AG09309 (cell line): Measurements from ENCODE around the gene GRID1.

Source experiments
- DNase-seq: peaks from one replicate; pipeline ENCODE4 v3.0.0-alpha.2; 2010; ENCODE audit warnings: low read depth
- H3K4me3 ChIP-seq: 2 replicates; pipeline ENCODE4 v1.5.1; 2011; ENCODE audit warnings: mild to moderate bottlenecking, low read depth, low read length, moderate library complexity; ENCODE audit not compliant: control insufficient read depth
- CTCF ChIP-seq: IDR thresholded peaks from 2 replicates; pipeline ENCODE4 v1.5.1; 2011; ENCODE audit warnings: mild to moderate bottlenecking, low read depth, low read length, inconsistent platforms; ENCODE audit not compliant: insufficient read depth, control insufficient read depth; ENCODE audit errors: missing control alignments

GRID1 gene

DNA sequence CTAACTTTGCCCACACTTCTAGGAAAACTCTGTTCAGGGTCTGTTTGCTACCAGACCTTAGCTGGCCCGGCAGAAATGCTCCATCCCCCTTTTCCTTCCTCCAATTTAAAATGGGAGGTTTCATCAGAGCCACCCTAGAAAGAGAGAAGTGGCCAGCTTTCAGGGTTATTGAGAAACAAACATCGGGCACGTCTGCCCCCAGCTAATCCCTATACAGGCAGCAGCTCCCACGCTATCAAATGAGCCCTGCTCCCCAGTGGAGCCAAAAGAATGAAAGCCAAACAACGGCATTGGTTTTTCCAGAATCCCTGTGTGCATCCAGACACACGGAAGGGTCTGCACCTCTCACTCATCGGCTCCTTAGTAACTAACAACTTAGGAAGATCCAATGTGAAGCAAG, 132.5 kb downstream of the GRID1 start:
- no peak overlapping the region for H3K4me3 ChIP-seq
- no peak for TF ChIP-seq CTCF
- DNase-seq, result no peak

DNA sequence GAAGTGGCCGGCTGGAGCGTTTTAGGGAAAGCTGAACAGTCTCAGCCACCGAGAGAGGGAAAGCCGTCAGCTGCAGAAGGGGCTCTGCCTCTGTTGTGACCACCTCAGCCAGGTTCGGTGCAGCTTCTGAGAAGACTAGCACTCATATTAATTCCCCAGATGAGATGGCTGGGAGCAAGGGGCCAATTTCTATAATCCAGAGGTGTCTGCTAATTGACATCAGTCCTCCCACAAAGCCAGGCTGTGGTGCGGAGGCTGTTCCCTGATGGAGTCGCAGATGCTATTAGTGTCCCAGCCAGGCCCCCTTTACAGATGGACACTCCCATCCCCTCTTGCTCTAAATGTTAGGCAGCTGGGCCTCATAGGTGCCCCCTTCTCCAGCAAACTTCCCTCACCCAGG, 133.5 kb downstream of the GRID1 start:
- H3K4me3 ChIP-seq, result no peak overlapping the region
- TF ChIP-seq CTCF, result no peak
- no peak for DNase-seq

- H3K4me3 ChIP-seq, result no peak overlapping the region
- DNase-seq, result no peak
- TF ChIP-seq CTCF, result no peak
Observed at GRCh38 chr10:86232644-86233043, 134.0 kb downstream of the GRID1 start.

DNA sequence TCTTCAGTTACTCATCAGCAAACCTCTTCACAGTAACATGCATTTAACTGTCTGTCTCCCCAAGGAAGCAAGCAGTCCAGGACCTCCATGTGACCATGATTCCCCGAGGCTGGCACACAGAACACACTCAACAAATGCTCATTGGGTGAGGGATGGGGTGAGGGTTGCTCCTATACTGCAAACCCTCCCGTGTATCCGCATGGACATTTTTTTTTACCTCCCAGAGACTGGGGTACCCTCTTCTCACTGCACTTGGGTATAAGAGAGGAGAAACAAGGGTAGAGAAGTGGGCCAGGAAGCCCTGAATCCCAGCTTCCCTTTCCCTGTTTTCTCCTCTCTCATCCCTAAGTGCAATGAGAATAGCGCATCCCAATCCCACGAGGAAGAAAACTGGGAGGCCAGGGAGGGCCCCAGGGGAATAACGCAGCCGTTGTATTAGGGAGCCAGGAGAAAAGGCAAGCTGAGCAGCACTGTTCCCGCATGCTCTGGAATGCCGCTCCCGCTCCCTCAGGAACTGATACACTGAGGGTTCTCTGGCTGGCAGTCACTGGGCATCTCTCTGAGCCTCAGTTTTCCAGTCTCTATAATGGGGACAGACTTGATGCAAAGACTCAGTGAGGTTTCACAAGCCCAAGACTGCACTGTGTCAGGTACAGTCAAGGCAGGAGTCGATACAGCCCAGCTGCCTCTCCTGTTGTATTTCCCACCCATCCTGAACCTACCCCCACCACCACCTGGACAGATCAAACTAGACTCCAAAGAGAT, 134.6 kb downstream of the GRID1 start:
- TF ChIP-seq CTCF, result no peak
- DNase-seq, result no peak
- no peak overlapping the region for H3K4me3 ChIP-seq

GRCh38 chr10:86230557-86231180, 135.9 kb downstream of the GRID1 start:
- H3K4me3 ChIP-seq, result no peak overlapping the region
- no peak for TF ChIP-seq CTCF
- DNase-seq, result no peak

- TF ChIP-seq CTCF, result no peak
- H3K4me3 ChIP-seq, result no peak overlapping the region
- no peak for DNase-seq
Observed at GRCh38 chr10:86229811-86230556, 136.6 kb downstream of the GRID1 start.
